Erythroblast (primary cell): ENCODE data around the gene ARHGEF28.

Experiments
- GATA1 ChIP-seq: IDR thresholded peaks from 2 replicates; pipeline ENCODE4 v1.6.1; 2011; ENCODE audit warnings: low read depth, mild to moderate bottlenecking, control low read depth, low read length, moderate library complexity
- POLR2A ChIP-seq: IDR thresholded peaks from 2 replicates; pipeline ENCODE4 v1.6.1; 2011; ENCODE audit warnings: mild to moderate bottlenecking, low read length

DNA sequence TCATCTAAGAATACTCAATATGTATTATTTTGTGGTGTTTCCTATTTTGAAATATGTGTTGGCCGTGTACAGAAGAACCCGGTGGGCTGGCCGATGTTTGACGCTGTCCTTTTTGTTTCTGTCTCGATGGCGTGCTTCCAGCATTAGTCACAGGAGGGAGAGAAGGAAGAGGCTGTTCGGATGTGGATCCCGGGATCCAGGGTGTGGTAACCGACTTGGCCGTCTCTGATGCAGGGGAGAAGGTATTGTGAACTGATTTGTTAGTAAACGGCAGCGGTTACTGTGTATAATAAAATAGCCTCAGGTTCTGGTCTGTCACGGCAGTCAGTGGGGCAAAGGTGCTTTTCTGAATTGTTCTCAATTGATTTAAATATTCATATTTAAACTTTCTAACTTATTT is 275.0 kb downstream of the ARHGEF28 start:
- no peak for TF ChIP-seq POLR2A
- TF ChIP-seq GATA1 = no peak
